Chondrocyte (in vitro differentiated cells): ENCODE results near the gene CFTR. TPM values are rescaled to one million over a fixed set of nuclear protein-coding genes. Genes with fewer than 3 reads are reported as not detected.
"Not testable (repeated sequence)": the region's sequence is repeated elsewhere in the genome, so short reads cannot be mapped to it uniquely, and the experiment has no call there.

Experiments used
- DNase-seq: peaks from one replicate; pipeline ENCODE4 v3.0.0; 2021; ENCODE audit warnings: mixed read lengths, low spot score
- H3K27ac Mint-ChIP-seq: one replicate; pipeline ENCODE4 v1.8.0; 2021; ENCODE audit warnings: mild to moderate bottlenecking, moderate library complexity, mixed read lengths; ENCODE audit not compliant: unreplicated experiment
- H3K27me3 Mint-ChIP-seq: 2 replicates; pipeline ENCODE4 v1.8.0; 2021; ENCODE audit warnings: low read depth, mixed read lengths
- H3K36me3 Mint-ChIP-seq: 2 replicates; pipeline ENCODE4 v1.8.0; 2021; ENCODE audit warnings: low read depth, mixed read lengths
- H3K4me1 Mint-ChIP-seq: 2 replicates; pipeline ENCODE4 v1.8.0; 2021; ENCODE audit warnings: low read depth, mild to moderate bottlenecking, mixed read lengths
- H3K4me3 Mint-ChIP-seq: one replicate; pipeline ENCODE4 v1.8.0; 2021; ENCODE audit warnings: mild to moderate bottlenecking, moderate library complexity, mixed read lengths; ENCODE audit not compliant: unreplicated experiment
- H3K9me3 Mint-ChIP-seq: 2 replicates; pipeline ENCODE4 v1.8.0; 2021; ENCODE audit warnings: low read depth, mixed read lengths
- total RNA-seq: library from RNA; stranded (reverse); gene quantifications from 3 replicates; pipeline ENCODE4 v1.2.1, GENCODE V29; 2021
- TF ChIP-seq, protein P1 (sequence below): fragments of 200-600 bp; sonication (generic); IDR thresholded peaks from 2 replicates; pipeline ENCODE4 v1.5.0; 2021; ENCODE audit warnings: antibody characterized with exemption, mild to moderate bottlenecking, moderate library complexity

The CFTR gene
- total RNA-seq, 1 donor from 2014 or later = not detected

DNA sequence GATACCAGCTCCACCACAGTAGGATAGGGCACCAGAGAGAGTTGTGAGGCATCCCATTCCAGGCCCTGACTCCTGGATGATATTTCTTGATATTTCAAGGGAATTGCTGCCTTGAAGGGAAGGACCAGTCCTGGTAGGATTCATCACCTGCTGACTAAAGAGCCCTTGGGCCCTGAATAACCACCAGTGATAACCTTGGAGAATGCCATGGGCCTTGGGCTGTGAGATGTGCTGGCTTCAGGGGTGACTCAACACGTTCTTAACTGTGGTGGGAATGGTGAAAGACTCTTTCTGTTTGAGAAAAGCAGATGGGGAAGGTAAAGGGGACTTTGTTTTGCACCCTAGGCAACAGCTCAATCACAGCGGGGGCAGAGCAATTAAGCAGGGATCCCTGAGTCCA, 31.2 kb upstream of the CFTR start:
- Mint-ChIP-seq H3K27ac (no peak overlapping the region), H3K4me1 (no peaks in the 10 kb centered on the region), H3K9me3 (peaks cover 19% of the 10 kb centered on the region), H3K36me3 (no peaks in the 10 kb centered on the region), H3K4me3 (no peak overlapping the region), H3K27me3 (peaks cover 28% of the 10 kb centered on the region)
- TF ChIP-seq, protein P1, sequence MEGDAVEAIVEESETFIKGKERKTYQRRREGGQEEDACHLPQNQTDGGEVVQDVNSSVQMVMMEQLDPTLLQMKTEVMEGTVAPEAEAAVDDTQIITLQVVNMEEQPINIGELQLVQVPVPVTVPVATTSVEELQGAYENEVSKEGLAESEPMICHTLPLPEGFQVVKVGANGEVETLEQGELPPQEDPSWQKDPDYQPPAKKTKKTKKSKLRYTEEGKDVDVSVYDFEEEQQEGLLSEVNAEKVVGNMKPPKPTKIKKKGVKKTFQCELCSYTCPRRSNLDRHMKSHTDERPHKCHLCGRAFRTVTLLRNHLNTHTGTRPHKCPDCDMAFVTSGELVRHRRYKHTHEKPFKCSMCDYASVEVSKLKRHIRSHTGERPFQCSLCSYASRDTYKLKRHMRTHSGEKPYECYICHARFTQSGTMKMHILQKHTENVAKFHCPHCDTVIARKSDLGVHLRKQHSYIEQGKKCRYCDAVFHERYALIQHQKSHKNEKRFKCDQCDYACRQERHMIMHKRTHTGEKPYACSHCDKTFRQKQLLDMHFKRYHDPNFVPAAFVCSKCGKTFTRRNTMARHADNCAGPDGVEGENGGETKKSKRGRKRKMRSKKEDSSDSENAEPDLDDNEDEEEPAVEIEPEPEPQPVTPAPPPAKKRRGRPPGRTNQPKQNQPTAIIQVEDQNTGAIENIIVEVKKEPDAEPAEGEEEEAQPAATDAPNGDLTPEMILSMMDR = no peak
- no peak for DNase-seq

DNA sequence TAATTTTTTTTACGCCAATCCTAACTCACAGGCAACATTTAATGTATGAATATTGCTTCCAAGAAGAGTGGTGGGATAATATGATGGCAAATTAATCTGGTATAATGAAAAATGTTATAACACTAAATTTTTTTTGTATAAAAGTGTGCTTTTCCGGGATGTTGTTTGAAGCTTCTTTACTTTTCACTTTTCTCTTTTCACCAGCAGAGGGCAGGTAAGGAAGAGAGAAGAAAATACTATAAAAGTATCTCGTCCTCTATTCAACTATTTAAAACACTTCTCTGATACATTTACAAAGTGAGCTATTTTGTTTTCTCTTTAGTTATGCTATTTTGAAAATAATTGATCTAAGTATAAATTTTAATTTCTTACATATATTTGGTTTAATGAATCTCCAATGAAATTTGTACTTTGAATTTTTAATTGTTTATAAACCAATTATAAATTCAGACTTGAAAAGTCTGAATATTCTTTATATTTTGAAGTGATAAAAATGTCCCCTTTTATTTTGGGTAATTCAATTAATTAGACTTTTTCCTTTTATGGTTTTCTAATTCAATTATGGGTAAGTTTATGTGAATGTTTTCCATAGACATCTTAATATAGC, 20.7 kb upstream of the CFTR start:
- peaks cover 15% of the 10 kb centered on the region for H3K27me3 Mint-ChIP-seq
- peaks cover 5% of the 10 kb centered on the region for H3K9me3 Mint-ChIP-seq
- no peak overlapping the region for H3K4me3 Mint-ChIP-seq
- no peak overlapping the region for H3K27ac Mint-ChIP-seq
- DNase-seq = no peak
- TF ChIP-seq, protein P1 = peak; percentile 92
- H3K36me3 Mint-ChIP-seq = peaks cover 6% of the 10 kb centered on the region
- H3K4me1 Mint-ChIP-seq = no peaks in the 10 kb centered on the region

DNA sequence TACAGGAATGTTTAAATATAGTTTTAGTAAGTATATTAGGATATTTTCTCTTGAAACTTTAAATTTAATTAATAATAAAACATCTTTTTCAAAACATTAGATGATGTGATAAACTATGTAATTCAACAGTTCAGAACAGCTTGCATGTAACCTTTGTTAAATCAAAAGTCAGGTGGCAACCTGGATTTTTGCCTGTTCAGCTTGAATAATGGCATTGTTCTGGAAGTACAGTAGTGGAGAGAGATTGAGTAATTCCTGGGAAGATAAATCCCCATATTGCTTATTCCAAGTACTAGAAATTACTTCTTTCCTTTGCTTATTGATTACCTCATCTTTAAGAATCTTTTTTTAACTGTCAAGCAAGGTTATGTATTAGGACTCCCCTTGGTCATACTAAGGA, 20.1 kb upstream of the CFTR start:
- peaks cover 9% of the 10 kb centered on the region for H3K27me3 Mint-ChIP-seq
- no peak for DNase-seq
- peaks cover 5% of the 10 kb centered on the region for H3K9me3 Mint-ChIP-seq
- H3K4me3 Mint-ChIP-seq = no peak overlapping the region
- TF ChIP-seq, protein P1 = no peak
- no peaks in the 10 kb centered on the region for H3K4me1 Mint-ChIP-seq
- peaks cover 6% of the 10 kb centered on the region for H3K36me3 Mint-ChIP-seq
- no peak overlapping the region for H3K27ac Mint-ChIP-seq

DNA sequence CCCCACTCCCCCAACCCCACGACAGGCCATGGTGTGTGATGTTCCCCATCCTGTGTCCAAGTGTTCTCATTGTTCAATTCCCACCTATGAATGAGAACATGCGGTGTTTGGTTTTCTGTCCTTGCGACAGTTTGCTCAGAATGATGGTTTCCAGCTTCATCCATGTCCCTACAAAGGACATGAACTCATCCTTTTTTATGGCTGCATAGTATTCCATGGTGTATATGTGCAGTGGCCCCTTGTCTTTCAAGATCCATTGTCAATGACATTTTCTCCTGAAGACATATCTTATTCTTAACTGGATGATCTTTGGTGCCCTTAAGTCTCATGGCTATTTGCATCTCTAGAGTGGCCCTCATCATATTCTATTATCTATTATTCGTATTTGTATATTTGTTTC, 19.0 kb upstream of the CFTR start:
- not testable (repeated sequence) for H3K36me3 Mint-ChIP-seq, H3K27me3 Mint-ChIP-seq, H3K27ac Mint-ChIP-seq, H3K9me3 Mint-ChIP-seq, H3K4me1 Mint-ChIP-seq, DNase-seq, H3K4me3 Mint-ChIP-seq

DNA sequence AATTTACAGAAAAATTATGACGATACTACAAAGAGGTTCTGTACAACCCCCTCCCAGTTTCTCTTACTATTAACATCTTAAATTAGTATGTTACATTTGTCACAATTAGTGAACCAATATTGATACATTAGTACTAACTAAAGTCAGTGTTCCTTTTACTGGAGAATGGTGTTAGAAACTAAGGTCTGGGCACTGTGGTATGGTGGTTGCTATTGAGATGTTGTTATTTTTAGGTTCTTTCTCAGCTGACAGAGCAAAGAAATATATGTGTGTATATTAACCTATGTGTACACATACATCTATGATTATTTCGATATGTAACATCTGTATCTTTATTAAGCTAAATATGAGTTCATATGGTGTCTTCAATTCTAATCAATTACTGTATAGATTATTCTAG, 11.7 kb upstream of the CFTR start:
- TF ChIP-seq, protein P1 = no peak
- Mint-ChIP-seq H3K27ac (no peak overlapping the region), H3K4me3 (no peak overlapping the region), H3K36me3 (peaks cover 1% of the 10 kb centered on the region), H3K9me3 (no peaks in the 10 kb centered on the region), H3K4me1 (no peaks in the 10 kb centered on the region), H3K27me3 (peaks cover 14% of the 10 kb centered on the region)
- DNase-seq = no peak

DNA sequence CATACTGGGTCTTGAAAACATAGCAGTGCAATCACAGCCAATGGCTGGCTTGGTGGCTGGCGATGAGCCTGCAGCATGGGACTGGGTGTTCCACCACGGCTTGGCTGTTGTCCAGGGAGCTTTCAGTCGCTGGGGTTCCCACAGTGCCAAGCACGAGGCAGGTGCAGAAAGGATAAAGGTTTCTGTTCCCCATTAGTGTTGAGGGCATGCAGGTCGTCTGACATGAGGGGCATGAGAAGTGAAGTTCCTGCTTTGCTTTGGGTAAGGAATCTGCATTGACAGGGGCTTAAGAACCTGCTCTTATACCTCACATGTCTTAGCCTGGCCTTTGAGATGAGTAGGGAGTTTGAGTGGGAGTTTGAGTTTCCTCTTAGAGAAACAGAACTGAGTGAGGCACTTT, 9.0 kb upstream of the CFTR start:
- H3K4me1 Mint-ChIP-seq = no peaks in the 10 kb centered on the region
- H3K27me3 Mint-ChIP-seq = peaks cover 27% of the 10 kb centered on the region
- no peaks in the 10 kb centered on the region for H3K9me3 Mint-ChIP-seq
- no peaks in the 10 kb centered on the region for H3K36me3 Mint-ChIP-seq
- no peak overlapping the region for H3K4me3 Mint-ChIP-seq
- no peak overlapping the region for H3K27ac Mint-ChIP-seq
- TF ChIP-seq, protein P1 = no peak
- DNase-seq = no peak
